Measurements from ENCODE around the gene CRISPLD2.

DNA sequence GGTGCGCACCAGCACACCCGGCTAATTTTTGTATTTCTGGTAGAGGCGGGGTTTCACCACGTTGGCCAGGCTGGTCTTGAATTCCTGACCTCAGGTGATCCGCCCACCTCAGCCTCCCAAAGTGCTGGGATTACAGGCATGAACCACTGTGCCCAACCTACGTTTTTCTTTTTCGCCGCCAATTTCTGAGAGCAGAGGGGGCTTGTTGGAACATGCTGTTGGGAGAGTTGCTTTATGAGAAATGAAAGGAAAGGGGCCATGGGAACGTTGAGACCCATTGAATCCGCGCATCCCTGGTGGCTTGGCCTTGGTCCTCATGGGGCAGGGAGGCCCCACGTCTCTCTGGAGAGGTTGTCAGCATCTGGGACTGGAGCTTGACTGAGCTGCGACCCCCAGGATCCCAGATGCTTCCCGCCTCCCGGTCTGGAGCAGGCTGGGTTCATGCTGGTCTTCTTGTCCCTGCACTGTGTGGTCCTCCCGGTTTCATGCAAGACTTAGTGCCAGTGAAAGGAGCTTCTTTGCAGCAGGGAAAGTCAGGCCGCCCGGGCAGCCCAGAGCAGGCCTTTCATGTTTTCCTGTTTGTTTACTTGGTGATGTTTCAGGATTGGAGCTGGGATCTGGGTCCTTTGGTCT lies 22.8 kb downstream of the CRISPLD2 start:
- TF ChIP-seq EP300 (IDR thresholded peaks at IDR 0.05) = no peak
- TF ChIP-seq, protein P1, sequence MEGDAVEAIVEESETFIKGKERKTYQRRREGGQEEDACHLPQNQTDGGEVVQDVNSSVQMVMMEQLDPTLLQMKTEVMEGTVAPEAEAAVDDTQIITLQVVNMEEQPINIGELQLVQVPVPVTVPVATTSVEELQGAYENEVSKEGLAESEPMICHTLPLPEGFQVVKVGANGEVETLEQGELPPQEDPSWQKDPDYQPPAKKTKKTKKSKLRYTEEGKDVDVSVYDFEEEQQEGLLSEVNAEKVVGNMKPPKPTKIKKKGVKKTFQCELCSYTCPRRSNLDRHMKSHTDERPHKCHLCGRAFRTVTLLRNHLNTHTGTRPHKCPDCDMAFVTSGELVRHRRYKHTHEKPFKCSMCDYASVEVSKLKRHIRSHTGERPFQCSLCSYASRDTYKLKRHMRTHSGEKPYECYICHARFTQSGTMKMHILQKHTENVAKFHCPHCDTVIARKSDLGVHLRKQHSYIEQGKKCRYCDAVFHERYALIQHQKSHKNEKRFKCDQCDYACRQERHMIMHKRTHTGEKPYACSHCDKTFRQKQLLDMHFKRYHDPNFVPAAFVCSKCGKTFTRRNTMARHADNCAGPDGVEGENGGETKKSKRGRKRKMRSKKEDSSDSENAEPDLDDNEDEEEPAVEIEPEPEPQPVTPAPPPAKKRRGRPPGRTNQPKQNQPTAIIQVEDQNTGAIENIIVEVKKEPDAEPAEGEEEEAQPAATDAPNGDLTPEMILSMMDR (IDR thresholded peaks at IDR 0.05) = no peak
